22Rv1 (cell line): ENCODE measurements around the gene ZBTB39.
"Not testable (repeated sequence)": the region's sequence is repeated elsewhere in the genome, so short reads cannot be mapped to it uniquely, and the experiment has no call there.

Experiments used
- CTCF ChIP-seq: fragments of 450-650 bp; IDR thresholded peaks from 2 replicates; pipeline ENCODE4 v1.5.1; 2017; ENCODE audit warnings: mild to moderate bottlenecking
- ZFX ChIP-seq: fragments of 450-650 bp; IDR thresholded peaks from 2 replicates; pipeline ENCODE4 v1.6.1; 2017; ENCODE audit warnings: antibody characterized with exemption, borderline replicate concordance

GRCh38 chr12:56965997-56966642 lies 40.2 kb downstream of the ZBTB39 start:
- TF ChIP-seq CTCF, ZFX: not testable (repeated sequence)
